HG02981 (cell line): ENCODE data around the gene MAN2A2.
"Not testable (repeated sequence)": the region's sequence is repeated elsewhere in the genome, so short reads cannot be mapped to it uniquely, and the experiment has no call there.

Experiments used
- ATAC-seq: cut with Tn5 transposase; IDR thresholded peaks from one replicate; pipeline ENCODE4 v1.9.1; 2021; ENCODE audit warnings: mild to moderate bottlenecking, moderate library complexity; ENCODE audit not compliant: unreplicated experiment

The MAN2A2 gene

DNA sequence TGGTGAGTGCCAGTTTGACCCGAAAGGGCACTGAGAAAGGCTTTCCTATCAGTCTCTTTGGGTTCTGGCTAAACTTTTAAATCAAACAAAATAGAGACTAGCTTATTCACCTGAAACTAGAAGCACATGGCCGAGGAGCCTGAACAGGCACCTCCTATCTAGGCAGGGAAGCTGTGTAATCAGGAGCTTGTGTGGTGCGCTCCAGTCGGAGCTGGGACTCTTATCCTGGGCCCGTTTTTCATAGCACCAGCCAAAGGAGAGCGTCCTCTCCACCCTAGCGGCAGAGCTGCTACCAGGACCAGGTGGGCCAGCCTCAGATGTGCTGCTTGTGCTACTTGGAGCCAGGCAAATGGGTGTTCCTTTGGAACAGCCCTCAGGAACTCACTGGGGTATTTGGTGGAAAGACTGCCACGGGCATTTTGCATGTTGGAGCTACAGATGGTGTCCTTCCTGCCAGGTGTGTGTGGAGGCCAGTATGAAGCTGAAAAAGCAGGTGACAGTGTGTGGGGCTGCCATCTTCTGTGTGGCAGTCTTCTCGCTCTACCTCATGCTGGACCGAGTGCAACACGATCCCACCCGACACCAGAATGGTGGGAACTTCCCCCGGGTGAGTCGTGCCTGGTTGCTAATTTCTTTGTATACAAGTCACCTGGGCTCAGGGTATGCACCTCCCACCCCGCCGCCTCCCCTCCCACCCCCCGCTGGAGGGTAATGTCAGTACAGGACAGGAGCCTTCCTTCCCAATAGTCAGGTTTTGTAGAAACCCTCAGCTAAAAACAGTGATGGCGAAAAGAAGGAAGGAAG lies 833 bp downstream of the MAN2A2 start:
- no peak for ATAC-seq

DNA sequence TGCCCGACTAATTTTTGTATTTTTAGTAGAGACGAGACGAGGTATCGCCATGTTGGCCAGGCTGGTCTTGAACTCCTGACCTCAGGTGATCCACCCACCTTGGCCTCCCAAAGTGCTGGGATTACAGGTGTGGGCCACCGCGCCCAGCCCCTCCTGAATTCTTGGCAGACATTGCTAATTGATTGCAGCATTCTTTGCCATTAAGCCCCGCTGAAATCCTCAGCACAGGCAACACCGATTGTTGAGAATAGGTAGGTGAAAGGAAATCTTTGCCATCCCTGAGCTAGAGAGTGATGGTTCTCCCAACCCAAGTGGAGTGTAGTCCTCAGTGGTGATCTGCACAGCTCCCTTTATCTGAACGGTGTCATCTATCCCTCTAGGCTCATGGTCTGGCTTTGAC lies 1.6 kb downstream of the MAN2A2 start:
- ATAC-seq, result no peak

DNA sequence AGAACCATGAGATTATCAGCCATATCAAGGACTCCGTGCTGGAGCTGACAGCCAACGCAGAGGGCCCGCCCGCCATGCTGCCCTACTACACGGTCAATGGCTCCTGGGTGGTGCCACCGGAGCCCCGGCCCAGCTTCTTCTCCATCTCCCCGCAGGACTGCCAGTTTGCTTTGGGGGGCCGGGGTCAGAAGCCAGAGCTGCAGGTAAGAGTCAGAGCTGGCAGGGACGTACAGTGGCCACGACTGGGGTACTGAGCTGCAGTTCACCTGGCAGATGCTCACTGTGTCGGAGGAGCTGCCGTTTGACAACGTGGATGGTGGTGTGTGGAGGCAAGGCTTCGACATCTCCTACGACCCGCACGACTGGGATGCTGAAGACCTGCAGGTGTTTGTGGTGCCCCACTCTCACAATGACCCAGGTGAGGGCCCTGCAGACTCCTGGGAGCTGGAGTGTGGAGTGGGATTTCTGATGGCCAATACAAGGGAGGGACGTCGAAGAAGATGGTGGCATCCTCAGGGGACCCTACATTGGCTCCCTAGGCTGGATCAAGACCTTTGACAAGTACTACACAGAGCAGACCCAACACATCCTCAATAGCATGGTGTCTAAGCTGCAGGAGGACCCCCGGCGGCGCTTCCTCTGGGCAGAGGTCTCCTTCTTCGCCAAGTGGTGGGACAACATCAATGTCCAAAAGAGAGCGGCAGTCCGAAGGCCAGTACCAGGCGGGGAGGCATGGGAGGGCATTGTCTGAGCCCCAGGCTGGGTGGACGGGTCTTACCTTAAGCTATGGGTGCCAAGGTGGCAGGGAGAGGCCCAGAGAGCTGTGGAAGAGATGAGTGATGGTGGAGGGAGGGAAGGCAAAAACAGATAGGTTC lies 2.4 kb downstream of the MAN2A2 start:
- ATAC-seq, result no peak

DNA sequence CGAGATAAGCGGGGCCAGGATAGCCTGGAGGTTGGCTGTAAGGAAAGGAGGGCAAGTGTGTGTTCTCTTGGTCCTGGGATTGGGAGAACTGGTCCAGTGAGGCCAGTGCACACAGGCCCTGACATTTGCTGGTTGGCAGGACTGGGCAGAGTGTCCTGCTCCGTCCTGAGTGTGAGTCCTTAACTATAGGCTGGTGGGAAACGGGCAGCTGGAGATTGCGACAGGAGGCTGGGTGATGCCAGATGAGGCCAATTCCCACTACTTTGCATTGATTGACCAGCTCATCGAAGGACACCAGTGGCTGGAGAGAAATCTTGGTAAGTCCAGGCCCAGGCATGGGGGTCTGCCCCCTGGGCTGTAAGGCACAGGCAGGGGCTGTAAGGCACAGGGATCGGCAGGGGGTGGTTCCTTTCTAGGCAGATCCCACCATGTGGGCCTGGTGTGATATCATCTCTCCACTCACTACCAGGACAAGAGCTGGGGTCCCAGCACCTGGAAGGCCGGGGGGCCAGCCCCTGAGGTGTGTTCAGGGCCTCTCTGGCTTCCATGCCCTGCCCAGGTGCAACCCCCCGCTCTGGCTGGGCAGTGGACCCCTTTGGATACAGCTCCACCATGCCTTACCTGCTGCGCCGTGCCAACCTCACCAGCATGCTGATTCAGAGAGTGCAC lies 3.2 kb downstream of the MAN2A2 start:
- no peak for ATAC-seq

DNA sequence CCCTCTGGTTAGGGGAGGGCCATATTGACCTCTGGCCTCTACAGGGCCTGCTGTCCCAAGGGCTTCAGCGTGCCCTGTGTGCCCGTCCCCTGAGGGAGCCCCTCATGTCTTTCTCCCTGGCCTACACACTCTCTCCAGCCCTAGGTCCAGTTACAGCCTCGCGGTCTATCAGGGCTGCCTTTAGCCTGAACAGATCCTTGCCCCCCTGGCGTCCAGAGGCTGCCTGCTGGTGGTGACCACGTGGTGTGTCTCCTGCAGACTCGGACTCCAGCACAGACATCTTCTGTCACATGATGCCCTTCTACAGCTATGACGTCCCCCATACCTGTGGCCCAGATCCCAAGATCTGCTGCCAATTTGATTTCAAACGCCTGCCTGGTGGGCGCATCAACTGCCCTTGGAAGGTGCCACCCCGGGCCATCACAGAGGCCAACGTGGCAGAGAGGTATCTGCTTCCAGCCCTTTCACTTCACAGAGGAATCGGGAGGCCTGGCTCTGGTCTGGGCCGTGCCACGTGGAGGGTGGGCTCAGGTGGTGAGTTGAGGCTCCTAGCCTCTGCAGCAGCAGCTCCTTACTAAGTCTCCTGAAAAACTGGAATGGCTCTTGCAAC lies 4.1 kb downstream of the MAN2A2 start:
- no peak for ATAC-seq

DNA sequence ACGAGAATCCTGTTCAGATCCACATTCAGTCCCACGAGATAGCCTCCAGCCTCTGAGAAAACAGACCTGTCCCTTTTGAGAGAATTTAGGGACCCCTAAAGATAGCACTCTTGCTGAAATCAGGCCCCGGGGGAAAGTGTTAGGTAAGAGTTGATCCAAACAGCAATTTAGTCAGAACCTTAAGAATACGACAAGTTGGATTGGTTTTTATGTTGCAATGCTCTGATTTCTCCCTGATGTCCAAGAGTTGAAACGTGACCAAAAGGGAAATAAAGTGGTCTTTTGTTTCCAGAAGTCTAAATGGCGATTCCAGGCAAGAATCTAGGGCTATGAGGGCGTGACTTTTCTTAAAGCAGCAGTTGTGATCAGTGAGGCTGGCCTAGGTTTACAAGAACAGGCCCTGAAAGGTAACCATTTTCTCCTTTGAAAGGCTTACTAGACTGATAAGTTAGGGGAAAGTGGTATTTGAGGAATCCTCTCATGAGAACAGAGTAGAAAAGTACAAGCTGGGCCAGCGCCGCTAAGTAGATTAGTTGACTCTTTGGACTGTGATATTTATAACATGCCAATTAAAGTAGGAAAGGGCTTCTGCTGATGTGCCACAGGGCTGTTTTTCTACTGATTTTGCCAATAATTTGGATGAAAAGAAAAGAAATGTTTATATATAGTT lies 4.9 kb downstream of the MAN2A2 start:
- no peak for ATAC-seq

DNA sequence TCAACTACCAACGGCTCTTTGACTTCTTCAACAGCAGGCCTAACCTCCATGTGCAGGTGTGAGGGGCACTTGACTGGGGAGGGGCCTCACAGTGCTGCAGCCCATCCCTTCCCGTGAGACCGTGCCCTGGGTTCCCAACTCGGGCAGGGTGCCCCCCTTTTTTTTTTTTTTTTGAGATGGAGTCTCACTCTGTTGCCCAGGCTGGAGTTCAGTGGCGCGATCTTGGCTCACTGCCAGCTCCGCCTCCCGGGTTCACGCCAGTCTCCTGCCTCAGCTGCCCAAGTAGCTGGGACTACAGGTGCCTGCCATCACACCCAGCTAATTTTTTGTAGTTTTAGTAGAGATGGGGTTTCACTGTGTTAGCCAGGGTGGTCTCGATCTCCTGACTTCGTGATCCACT lies 6.3 kb downstream of the MAN2A2 start:
- not testable (repeated sequence) for ATAC-seq

DNA sequence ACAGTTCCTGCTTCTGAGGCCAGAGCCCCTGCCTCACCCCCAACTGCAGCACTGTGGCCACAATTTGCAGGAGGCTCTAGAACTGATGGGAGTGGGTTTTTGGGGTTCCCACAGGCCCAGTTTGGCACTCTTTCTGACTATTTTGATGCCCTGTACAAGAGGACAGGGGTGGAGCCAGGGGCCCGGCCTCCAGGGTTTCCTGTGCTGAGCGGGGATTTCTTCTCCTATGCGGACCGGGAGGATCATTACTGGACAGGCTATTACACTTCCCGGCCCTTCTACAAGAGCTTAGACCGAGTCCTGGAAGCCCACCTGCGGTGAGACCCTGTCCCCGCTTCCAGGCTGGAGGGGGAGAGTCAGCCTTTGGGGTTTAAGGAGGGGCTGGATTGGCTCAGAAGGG lies 6.9 kb downstream of the MAN2A2 start:
- ATAC-seq, result no peak

DNA sequence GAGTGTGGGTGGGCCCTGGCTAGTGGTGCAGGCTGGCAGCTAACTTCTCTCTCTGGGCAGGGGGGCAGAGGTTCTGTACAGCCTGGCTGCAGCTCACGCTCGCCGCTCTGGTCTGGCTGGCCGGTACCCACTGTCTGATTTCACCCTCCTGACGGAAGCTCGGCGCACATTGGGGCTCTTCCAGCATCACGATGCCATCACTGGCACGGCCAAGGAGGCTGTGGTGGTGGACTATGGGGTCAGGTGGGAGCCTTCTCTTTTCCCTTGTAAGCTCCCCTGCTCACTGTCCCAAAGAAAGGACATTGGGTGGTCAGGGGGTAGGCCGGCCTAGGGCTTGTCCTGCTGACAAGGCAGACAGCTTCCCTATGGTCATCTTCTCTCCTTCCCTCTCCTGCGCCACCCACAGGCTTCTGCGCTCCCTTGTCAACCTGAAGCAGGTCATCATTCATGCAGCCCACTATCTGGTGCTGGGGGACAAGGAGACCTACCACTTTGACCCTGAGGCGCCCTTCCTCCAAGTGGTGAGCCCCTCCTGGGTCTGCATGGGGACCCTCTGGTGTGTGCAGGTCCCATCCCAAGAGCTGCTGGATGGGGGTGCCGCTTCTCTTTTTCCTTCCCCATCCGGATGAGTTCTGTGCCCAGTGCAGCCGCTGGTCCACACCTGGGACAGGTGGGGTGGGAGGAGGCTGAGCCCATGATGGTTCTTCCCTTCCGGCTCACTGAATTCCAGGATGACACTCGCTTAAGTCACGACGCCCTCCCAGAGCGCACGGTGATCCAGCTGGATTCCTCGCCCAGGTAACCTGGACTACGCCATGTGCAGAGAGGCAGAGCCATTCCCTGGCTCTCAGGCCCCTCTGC lies 7.6 kb downstream of the MAN2A2 start:
- no peak for ATAC-seq

DNA sequence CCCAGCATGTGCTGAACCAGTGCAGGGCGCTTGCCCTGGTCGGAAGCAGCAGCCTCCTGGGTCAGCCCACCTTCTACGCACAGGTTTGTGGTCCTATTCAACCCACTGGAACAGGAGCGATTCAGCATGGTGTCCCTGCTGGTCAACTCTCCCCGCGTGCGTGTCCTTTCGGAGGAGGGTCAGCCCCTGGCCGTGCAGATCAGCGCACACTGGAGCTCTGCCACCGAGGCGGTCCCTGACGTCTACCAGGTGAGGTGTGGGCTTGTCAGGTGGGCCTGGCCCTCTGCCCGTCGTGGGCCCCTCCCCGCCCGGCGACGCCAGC lies 8.2 kb downstream of the MAN2A2 start:
- no peak for ATAC-seq

DNA sequence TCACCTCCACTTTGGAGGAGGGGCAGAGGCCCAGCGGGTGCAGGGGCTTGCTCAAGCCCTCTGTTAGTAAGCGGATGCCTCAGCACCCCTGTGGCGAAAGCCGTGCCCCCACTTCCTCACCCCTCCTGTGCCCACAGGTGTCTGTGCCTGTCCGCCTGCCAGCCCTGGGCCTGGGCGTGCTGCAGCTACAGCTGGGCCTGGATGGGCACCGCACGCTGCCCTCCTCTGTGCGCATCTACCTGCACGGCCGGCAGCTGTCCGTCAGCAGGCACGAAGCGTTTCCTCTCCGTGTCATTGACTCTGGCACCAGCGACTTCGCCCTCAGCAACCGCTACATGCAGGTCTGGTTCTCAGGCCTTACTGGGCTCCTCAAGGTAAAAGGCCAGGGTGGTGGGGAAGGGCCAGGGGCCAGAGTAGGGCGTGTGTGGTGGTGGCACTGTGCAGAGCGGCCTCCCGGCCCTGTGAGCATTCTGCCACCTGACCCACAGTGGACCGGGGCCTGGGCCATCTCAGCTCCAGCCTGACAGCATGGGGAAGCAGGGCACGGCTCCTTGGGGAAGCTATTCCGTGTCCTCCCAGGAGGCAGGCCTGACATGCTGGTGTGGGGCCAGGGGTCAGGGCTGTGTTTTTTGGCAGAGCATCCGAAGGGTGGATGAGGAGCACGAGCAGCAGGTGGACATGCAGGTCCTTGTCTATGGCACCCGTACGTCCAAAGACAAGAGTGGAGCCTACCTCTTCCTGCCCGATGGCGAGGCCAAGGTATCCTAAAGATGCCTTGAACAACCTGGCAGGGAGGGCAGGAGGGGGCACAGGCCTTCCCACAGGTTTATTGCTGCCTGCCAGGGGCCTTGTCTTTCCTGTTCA lies 9.0 kb downstream of the MAN2A2 start:
- no peak for ATAC-seq

DNA sequence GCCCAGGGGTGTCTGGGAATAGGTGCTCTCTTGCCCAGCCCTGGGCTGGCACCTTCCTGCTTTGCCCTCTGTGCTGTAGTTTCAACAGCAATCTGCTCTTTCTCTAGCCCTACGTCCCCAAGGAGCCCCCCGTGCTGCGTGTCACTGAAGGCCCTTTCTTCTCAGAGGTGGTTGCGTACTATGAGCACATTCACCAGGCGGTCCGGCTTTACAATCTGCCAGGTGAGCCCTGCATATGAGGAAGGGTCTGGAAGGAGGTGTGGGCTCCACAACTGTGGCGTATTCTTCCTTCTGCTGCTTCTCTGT lies 9.6 kb downstream of the MAN2A2 start:
- ATAC-seq, result no peak

DNA sequence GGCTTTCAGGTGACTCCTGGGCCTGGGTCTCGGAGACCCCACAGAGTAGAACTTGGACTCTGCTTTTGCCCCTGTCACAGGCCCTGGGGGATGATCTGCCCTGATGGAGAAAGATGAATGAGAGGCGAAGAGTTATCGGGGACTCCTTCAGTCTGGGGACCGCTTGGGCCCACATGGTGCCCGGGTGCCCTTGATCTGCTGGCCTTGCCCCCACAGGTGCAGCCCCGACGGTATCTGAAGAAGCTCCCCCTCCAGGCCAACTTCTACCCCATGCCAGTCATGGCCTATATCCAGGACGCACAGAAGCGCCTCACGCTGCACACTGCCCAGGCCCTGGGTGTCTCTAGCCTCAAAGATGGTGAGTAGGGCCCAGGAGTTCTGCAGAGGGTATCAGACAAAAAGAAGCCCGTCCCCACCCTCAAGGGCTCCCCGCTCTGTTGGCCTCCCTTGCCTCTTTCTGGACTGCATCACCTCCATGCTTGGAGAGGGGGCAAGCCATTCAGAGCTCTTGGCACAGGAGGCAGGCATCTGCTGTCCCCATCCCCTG lies 10.4 kb downstream of the MAN2A2 start:
- ATAC-seq, result no peak

DNA sequence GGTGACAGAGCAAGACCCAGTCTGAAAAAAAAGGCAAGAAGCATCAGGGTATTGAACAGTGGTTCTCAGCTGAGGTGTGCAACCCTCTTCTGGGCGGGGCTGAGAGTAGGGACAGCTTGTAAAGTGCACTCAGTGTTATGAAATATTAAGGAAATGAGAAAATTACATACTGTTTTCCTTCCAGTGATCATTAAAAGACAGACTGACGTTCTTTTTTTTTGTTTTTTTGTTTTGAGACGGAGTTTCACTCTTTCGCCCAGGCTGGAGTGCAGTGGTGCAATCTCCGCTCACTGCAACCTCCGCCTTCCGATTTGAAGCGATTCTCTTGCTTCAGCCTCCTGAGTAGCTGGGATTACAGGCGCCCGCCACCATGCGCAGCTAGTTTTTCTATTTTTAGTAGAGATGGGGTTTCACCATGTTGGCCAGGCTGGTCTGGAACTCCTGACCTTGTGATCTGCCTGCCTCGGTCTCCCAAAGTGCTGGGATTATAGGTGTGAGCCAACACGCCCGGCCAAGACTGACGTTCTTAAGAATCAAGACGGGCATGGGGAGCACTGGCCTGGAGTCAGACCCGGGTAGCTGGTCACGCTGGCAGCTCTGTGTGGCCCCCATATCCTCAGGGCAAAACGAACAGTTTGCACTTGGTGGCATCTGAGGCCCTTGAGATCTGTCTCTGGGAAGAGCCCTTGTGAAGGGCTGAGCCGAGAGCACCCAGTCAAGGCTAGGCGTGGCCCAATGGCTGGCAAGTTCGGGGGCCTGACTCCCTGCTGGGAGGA lies 11.4 kb downstream of the MAN2A2 start:
- no peak for ATAC-seq

DNA sequence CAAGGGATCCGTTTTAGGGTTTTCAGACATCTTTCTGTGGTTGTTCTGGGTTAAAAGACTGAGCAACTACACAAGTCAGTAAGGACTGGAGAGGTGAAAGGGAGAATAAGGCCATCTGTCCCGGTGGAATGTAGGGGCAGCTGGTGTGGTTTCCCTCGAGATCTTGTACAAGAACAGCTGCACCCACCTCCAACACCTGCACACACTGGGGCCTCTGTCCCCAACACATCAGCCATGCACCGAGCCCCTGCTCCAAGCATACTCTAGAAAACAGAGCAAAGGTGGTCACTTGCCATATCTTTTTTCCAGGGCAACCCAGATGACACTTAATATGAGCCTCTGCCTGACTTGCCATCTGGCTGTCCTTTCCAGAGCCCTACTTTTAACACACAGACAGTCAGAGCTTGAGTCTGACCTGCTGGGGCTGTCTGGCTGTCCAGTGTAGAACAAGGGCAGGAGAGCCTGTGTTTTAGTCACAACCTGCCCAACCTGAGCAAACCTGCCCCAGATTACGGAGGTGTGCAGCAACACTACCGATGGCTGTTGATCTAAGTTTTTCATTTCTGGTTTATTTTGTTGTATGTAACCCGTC lies 12.2 kb downstream of the MAN2A2 start:
- no peak for ATAC-seq

DNA sequence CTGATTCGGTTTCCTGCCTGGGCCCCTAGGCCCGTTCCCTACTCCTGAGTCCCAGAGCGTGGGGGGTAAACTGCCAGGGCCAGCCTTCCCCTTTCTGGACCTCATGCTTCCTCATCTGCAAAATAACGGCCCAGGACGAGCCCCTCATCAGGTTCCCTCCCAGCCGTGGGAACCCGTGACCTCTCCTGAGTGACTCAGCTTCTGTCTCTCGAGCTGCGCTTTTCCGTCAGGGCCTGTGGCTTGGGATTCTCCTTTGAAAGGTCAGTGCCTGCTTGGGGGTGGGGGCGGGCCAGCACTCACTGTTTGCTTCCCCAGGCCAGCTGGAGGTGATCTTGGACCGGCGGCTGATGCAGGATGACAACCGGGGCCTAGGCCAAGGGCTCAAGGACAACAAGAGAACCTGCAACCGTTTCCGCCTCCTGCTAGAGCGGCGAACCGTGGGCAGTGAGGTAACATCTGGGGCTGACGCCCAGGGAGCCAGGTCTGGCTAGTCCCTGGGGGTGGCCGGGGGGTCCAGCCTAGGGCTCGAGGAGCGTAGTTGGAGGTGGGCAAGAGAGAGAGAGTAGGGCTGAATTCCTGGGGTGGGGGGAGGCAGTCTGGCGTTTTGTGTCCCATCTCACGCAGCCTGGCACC lies 12.8 kb downstream of the MAN2A2 start:
- ATAC-seq, result no peak

DNA sequence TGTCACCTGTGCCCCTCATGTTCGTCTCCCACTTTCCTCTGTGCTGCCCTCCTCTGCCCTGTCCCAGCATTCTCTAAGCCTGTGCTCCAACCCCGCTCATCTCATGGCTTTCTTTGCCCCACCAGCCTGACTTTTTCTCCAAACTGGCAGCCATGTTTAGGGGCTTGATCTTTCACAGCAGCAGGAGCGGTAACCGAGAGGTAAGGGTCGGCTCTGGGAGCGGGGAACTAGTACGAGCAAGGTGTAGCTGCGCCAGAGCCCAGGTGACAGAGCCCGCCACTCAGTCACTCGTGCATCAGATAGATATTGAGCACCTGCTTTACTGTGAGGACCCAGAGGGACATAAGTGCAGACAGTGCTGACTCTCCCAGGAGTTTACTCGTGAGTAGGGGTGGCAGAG lies 13.4 kb downstream of the MAN2A2 start:
- no peak for ATAC-seq
